GM19193 (cell line): ENCODE measurements around the gene KIF17.

Source experiments
- POLR2A ChIP-seq: IDR thresholded peaks from 4 replicates; pipeline ENCODE4 v1.6.1; 2011; ENCODE audit not compliant: insufficient read depth, insufficient read length; ENCODE audit errors: extremely low read depth

KIF17 gene

DNA sequence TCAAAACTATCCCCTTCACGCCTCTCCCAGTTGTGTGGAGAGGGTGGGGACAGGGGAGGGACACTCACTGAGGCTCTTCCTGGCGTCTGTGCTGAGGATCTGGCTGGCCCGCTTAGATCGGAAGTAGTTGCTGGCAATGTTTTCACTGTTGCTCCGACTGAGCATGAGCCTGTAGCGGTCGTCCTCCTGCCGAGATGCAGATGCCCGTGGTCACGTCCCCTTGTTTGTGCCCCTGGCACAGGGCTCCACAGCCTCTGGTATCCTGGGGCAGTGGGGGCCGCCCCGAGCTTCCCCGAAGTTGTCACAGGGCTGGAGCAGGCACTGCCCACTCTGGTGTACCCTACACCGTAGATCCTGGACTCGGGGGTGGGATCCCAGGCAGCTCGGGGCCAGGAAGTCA lies 51.7 kb downstream of the KIF17 start:
- no peak for TF ChIP-seq POLR2A

DNA sequence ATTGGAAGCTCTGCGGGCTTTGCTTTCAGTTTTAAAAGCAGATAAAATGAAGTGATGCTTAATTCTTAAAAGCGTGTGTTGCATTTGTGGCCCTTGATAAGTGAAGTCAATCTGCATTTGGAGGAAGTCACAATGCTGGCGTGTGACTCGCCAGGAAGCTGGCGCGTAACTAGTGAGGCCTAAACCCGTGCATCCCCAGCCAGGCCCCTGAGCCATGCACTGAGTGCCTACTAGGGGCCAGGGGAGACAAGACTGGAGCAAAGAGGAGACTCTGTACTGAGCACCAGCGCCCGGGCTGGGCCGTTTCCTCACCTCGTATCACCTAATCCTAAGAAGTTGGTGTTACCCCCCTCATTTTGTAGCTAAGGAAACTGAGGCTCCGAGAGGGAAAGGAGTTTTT lies 52.1 kb downstream of the KIF17 start:
- TF ChIP-seq POLR2A = no peak

DNA sequence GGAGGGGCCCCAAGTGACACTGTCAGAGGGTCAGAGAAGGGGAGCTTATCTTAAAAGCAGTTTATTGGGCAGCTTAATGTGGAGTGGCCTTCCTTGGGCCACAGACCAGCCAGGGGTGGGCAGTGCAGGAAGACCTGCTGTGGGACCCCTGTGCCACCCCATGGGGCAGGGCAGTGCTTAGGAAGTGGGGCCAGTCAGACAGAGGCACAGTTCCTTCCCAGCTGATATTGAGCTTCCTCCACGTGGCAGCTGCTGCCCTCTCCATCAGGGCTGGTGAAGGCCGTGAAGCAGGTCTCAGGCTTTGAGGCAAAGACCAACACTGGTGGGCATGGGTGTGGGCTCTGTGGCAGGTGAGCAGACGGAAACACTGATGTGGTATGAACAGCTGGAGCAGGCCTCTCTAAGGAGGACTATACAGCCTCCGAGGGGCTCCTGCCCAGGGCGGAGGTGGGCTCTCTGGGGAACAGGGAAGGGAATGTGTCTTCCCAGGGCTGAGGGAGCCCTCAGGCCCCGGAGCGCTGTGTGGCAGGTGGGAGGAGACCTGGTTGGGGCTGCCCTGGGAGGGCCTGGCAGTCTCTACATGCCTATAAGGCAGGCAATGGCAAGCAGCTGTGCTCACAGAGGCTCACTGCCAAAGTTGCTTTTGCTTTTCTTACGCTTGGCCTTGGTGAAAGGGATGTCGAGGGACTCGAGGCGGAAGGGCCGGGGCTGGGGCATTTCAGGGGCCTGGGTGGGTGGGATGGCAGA lies 53.7 kb downstream of the KIF17 start:
- no peak for TF ChIP-seq POLR2A

DNA sequence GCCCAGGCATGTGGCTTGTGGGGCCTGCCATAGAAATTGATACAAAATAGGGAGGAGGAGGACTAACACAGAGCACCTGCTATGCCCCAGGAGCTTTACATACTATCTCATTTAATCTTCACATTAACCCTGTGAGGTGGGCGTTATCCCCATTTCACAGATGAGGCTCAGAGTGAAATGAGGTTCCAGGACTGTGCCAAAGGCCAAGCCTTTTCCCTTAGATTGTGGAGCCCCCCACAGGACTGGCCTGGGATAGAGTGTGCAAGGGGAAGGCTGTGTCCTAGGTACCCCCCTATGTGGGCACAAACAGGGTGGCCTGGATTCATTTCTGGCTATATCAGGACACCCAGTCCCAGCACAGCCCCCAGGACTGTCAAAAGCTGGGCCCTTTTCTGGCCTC lies 54.4 kb downstream of the KIF17 start:
- TF ChIP-seq POLR2A = no peak

DNA sequence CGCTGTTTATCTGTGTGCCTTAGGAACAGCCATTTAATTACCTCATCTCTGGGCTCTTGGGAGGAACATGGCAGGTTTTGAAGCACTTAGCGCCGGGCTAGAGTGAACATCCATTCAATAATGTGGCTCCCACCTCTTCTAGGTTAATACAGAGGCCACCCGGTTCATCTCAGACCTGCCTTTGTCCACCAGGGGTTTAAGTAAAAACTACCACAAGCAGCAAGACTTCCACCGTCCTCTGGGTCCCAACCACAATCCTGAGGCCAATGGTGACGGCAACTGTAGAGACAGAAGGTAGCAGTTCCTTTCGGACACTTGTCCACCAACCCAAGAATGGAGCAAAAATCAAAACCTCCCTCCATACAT lies 55.7 kb downstream of the KIF17 start:
- TF ChIP-seq POLR2A = no peak

DNA sequence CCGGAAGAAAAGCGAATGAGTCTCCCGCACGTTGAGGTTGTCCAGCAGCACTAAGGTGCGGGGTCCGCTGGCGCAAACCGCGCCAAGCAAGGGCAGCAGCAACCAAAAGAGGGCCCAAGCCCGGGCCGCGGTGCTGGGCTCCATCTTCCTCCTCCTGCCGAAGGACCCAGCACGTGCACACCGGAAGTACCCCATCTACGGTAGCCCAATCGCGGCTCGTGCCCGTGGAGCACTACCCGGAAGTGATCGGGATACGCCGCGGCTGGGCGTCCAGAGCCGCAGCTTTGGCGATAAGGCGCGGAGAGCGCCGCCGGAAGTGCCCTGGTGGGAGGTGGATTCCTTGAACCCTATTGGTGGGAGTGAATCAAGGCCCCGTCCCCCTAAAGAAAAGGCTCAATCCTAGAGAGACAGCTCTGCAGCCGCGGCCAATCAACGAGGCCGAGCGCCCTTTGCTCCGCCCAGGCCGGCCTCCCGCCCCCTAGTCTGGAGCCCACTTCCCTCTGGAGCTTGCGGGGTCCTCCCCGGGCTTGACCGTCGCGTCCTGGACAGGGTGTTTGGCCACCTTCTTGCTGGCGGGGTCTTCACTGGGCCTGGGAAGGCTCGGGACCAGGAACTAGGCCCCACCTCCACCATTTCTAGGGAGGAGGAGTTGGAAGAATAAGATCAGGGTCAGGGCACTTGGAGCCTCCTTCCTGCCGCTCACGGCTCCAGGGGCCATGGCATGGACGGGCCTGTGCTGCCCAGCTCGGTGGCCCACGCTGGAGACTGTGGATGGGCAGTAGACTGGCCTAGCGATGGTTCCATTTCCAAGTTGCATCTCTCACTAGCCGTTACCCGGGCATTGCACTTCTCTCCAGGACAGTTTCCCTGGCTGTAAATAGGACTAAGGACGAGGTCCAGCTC lies 56.3 kb downstream of the KIF17 start, which contains the start of gene DDOST:
DDOST (minus strand) TSS at position 163 of the 903 bp plus-strand sequence; CDS start at position 144, 19 bp downstream.
- TF ChIP-seq POLR2A = peak; percentile 84

DNA sequence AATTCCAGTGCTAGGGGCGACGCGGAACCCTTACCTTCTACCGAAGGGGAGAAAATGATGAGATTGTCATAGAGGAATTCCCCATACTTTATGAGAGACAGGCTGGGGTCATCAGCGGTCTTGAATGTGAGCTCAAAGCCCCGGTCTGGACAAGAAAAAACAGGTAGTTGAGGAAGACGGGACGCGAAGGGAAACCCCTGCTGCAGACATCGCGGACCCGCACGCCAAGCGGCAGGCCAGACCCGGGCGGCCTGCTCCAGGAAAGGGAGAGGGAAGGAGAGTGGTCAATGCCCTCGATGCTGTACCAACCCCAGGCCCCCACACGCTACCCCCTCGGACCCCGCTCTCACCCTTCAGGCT lies 57.0 kb downstream of the KIF17 start:
- TF ChIP-seq POLR2A = no peak

DNA sequence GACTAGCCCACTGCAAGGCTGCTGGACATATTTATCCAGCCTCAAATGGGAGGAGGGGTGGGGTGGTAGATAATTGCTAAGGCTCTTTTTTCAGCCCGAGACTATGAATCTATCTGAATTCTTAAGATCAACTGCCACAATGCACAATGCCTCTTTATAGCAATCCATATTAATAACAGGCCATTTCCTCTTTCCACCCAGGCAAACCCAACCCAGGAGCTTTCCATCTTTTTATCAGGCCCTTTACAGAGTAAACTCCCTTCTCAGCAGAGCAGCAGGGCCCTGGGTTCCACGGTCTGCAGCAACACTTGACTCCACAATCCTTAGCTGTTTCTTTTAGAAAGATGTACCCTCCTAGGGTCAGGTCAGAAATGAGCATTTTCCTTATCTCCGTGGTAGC lies 57.4 kb downstream of the KIF17 start:
- TF ChIP-seq POLR2A = no peak

DNA sequence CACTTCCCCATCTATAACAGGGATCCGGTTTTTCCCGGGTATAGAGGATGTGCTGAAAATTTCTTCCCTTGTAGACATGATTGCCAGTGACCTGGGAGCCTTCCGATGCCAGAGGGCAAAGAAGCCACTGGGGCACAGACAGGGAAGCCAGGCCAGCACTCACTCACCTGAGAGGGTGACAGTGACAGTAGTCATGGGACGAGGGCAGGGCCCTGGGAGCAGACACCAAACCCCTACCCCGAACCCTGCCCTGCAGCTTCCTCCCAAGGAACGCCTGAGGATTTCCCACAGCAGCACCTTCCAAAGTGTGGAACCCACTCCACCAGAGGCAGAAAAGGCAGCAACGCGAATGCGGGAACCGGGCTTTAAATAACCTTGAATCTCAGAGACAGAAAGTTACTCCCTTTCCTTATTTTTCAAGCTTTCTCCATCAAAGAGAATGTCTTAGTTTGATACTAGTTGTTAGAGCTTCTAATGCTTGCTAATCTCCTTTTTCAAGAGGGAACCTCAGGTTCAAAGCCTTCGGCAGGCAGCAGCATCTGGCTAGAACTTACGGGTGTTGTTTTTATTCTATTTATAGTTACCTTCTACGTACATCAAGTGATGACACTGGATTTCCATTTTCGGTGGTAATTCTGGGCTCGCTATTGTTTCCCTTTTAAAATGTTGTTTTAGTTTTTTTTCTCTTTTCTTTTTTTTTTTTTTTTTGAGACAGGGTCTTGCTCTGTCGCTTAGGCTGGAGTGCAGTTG lies 59.5 kb downstream of the KIF17 start:
- TF ChIP-seq POLR2A = no peak

DNA sequence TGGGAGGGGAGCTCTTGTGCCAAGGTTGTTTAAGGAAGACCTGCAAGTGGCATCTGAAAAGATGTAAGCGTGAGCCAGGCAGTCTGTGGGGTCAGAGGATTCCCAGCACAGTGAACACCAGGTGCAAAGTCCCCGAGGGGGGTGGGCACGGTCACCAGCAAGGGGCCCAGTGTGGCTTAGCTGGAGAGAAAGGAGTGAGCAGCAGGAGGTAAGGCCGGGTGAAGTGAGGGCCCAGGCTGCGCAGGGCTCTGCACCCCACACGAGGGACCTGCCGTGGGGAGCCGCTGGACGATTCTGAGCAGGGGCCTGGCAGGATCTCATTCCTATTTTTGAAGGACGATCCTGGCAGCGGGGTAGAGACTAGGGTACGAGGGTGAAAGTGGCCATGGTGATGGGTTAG lies 60.8 kb downstream of the KIF17 start:
- TF ChIP-seq POLR2A = no peak

DNA sequence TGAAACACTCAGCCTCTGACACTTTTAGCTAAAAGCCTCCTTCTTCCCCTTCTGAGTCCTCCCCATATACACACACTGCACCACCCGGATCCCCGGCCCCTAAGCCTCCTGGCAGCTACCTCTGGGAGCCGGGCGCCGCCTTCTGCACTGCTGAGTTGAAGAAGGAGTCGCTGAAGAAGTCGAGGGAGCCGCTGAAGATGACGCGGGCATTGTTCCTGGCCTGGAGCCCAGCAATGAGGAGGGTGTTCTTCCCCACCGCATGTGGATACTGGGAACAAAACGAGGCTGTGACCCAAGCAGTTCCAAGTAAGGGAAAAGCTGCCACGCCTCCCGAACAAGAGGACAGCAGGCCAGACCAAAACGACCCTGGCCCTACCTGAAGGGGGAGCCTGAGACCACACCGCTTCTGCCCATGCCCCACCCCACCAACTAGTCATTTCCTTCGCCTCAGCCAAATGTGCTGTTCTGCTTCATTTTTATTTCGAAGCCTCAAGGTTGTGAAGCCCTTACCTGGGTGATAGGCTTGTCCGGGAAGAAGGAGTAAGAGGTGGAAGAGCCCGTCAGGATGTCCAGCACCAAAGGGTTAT lies 63.6 kb downstream of the KIF17 start:
- no peak for TF ChIP-seq POLR2A

DNA sequence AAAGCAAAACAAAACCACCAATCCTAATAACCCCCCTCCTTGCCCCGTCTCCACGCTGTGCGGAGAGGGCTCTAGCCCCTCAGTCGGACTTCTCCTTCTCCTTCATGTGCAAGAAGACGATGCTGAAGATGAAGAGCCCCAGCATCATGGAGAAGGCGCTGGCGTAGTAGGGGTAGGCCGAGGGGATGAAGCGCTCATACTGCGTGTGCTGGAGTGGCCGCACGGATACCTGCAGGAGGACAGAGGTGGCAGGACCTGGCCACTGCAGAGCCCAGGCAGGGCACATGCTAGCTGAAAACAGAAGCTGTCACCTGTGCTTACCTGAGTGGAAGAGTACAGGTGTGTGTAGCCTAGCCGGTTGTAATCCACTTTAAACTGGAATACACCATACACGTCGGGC lies 65.5 kb downstream of the KIF17 start:
- TF ChIP-seq POLR2A = no peak

DNA sequence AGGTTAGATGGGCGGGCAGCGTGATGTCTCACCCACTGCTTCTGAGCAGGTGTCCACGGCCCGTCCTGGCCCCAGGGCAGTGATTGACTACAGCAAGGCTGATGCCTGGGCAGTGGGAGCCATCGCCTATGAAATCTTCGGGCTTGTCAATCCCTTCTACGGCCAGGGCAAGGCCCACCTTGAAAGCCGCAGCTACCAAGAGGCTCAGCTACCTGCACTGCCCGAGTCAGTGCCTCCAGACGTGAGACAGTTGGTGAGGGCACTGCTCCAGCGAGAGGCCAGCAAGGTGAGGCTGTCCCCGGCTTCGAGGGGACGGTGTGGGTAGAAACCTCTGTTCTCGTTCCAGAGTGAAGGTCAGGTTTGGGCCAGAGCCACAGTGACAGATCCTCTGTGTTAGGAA lies 68.9 kb downstream of the KIF17 start:
- TF ChIP-seq POLR2A = no peak

DNA sequence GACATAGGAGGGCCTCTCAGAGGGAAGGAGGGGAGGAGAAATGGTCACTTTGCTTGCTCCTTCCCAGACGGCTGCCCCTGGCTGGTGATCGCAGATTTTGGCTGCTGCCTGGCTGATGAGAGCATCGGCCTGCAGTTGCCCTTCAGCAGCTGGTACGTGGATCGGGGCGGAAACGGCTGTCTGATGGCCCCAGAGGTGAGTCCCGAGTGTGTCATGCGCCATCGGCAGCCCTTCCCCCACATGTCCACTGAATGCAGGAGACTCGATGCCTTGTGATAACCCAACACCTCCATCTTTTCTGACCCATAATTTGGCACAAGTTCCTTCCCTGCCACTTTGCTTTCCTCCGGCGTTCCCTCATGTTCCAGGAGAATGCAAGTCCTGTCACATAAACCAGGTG lies 69.4 kb downstream of the KIF17 start:
- TF ChIP-seq POLR2A = no peak

DNA sequence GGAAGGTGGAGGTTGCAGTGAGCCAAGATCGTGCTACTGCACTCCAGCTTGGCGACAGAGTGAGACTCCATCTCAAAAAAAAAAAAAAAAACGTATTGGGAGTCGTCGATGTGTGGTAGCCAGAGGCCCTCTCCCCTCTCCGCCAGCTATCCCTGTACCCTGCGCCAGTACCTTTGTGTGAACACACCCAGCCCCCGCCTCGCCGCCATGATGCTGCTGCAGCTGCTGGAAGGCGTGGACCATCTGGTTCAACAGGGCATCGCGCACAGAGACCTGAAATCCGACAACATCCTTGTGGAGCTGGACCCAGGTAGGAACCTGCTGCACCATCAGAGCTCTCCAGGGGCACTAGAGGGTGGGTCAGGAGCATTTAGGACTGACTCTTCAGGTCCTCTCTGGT lies 72.4 kb downstream of the KIF17 start:
- TF ChIP-seq POLR2A = no peak
